ENCODE measurements around the gene EPB41.

DNA sequence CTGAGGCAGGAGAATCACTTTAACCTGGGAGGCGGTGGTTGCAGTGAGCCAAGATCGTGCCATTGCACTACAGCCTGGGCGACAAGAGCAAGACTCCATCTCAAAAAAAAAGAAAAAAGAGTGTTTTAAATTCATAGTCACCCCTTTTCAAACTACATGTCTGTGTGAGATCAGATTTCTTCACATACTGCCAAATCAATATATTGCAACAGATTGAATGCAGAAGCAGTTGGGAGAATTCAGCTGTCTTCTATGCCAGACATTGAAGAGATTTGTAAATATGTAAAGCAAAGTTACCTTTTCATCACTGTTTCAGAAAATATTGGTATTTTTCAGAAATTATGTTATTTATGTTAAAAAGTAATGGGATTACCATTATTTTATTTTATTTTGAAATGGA, 108.3 kb downstream of the EPB41 start:
- TF ChIP-seq RAD21 (IDR thresholded peaks at IDR 0.05 in 1 of 2, conservative IDR thresholded peaks at IDR 0.05 in 1 of 2; ENCODE audit: low read depth in 2 of 2, low read length in 2 of 2) (no peak), SP1 (IDR thresholded peaks at IDR 0.05; ENCODE audit: low read depth, low read length) (no peak), ZNF274 (IDR thresholded peaks at IDR 0.05; ENCODE audit: borderline replicate concordance, extremely low read depth, low read length) (no peak), EZH2 (IDR thresholded peaks at IDR 0.05; ENCODE audit: low read depth, low read length, severe bottlenecking) (no peak), KDM1A (IDR thresholded peaks at IDR 0.05; ENCODE audit: borderline replicate concordance, low read length) (no peak), CHD1 (IDR thresholded peaks at IDR 0.05; ENCODE audit: low read depth, low read length) (no peak)
